ENCODE results near the gene ABCC1.

ABCC1 gene

DNA sequence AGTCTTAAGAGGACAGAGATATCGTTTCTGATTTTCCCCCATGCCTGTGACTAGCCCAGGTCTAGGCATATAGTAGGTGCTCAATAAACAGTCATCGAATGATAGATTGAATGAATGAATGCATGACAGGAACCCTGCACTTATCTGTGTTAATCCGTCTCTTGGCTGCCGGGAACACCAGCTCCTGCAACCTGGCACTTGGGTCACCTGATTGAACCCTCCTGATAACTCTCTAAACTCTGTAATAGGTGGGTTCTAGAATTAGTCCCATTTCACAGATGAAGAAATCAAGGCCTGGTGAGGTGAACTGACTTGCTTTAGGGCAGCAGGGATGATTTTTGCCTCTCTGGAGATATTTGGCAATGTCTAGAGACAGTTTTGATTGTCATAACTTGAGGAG, 43.7 kb downstream of the ABCC1 start:
- TF ChIP-seq, protein P1, sequence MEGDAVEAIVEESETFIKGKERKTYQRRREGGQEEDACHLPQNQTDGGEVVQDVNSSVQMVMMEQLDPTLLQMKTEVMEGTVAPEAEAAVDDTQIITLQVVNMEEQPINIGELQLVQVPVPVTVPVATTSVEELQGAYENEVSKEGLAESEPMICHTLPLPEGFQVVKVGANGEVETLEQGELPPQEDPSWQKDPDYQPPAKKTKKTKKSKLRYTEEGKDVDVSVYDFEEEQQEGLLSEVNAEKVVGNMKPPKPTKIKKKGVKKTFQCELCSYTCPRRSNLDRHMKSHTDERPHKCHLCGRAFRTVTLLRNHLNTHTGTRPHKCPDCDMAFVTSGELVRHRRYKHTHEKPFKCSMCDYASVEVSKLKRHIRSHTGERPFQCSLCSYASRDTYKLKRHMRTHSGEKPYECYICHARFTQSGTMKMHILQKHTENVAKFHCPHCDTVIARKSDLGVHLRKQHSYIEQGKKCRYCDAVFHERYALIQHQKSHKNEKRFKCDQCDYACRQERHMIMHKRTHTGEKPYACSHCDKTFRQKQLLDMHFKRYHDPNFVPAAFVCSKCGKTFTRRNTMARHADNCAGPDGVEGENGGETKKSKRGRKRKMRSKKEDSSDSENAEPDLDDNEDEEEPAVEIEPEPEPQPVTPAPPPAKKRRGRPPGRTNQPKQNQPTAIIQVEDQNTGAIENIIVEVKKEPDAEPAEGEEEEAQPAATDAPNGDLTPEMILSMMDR (IDR thresholded peaks at IDR 0.05; ENCODE audit: low read depth, low read length, missing control alignments), result no peak
- DNase-seq (ENCODE audit: extremely low read depth, low read depth), result no peak
- no peak overlapping the region for H3K4me3 ChIP-seq (replicated peaks; ENCODE audit: low read depth, low read length)

DNA sequence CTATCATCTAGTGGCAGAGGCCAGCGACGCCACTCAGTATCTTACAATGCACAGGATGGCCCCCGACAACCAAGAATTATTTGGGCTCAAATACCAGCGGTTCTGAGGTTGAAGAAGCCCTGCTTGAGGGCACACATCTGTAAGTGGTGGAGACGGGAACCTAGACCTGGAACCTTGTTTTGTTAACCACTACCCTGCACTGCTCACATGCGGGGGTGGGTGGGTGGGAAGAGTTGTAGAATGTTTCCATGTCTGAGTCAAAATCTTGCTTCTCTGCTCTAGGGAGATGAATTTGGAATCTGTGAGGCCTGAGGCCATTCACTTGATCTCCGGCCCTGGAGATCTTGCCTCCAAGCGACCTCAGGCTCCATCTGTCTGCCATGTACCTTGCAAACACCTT, 44.1 kb downstream of the ABCC1 start:
- TF ChIP-seq, protein P1 (IDR thresholded peaks at IDR 0.05; ENCODE audit: low read depth, low read length, missing control alignments), result no peak
- DNase-seq (ENCODE audit: extremely low read depth, low read depth), result no peak
- no peak overlapping the region for H3K4me3 ChIP-seq (replicated peaks; ENCODE audit: low read depth, low read length)

DNA sequence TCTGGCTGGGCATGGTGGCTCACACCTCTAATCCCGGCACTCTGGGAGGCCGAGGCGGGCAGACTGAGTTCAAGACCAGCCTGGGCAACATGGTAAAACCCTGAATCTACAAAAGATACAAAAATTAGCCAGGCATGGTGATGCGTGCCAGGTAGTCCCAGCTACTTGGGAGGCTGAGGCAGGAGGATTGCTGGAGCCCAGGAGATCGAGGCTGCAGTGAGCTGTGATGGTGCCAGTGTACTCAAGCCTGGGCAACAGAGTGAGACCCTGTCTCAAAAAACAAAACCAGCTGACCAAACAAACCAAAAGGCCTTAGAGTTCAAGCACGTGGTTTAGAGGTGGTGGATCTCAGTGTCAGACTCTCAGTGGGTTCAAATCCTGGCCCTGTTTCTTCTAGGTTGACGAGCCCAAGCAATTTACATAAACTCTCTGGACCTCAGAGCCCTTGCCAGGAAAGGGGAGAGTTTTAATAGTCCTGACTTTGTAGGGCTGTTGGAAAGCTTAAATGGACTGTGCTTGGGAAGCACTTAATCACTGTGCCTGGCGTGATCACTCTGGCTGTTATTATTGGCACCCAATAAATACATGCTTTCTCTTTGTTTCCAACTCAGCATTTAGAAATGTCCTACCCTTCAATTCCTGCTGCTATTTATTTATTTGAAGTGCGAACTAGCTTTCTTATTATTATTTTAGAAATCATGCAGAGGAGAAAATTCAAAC, 44.7 kb downstream of the ABCC1 start:
- H3K4me3 ChIP-seq (replicated peaks; ENCODE audit: low read depth, low read length), result no peak overlapping the region
- TF ChIP-seq, protein P1 (IDR thresholded peaks at IDR 0.05; ENCODE audit: low read depth, low read length, missing control alignments), result no peak
- no peak for DNase-seq (ENCODE audit: extremely low read depth, low read depth)

DNA sequence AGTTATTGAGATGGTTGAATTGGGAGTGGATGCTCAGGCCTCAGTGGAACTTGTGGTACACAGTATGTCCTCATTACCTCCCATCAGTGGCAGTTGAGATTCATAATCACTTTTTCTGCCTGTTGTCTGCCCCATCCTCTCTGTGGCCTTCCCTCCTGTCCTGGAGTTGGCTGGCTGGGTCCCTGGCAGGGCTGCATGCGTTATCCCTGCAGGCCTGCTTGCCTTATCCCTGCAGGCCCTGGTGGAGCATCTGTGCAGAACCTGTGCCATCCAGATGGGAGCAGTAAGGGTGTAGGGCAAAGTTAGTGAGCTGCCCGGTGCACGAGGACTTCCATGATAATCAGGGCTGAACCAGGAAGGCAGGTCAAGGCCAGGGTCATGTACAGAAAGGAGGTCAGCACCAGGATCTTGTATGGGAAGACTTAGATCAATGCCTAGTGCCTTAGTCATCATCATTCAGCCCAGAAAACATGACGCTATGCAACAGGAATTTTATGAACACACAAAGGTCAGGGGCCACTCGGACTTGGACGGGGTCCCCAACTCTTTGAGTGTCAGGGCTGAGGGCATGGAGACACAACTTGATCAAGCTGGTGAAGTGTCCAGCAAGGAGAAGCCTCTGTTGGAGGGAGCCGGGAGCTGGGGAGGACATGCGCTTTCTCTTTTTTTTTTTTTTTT, 47.2 kb downstream of the ABCC1 start:
- peak; percentile 87 for DNase-seq (ENCODE audit: extremely low read depth, low read depth)
- H3K4me3 ChIP-seq (replicated peaks; ENCODE audit: low read depth, low read length), result no peak overlapping the region
- TF ChIP-seq, protein P1 (IDR thresholded peaks at IDR 0.05; ENCODE audit: low read depth, low read length, missing control alignments), result peak; percentile 2

DNA sequence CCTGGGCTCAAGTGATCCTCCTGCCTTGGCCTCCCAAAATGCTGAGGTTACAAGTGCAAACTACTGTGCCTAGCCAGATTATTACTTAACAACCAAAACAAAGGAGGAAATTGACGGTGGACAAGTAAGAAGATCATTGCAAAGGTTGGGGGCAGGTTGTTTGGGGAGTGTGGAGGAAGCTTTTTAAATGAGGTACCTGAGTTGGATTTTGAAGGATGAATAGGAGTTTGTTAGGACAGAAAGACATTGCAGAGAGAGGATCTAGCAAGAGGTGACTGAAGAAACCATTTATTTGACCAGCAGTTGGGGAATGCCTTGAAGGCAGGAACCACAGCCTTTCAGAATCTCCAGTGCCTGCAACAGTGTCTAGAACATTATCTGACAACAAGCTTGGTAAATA, 51.3 kb downstream of the ABCC1 start:
- H3K4me3 ChIP-seq (replicated peaks; ENCODE audit: low read depth, low read length), result no peak overlapping the region
- TF ChIP-seq, protein P1 (IDR thresholded peaks at IDR 0.05; ENCODE audit: low read depth, low read length, missing control alignments), result no peak

DNA sequence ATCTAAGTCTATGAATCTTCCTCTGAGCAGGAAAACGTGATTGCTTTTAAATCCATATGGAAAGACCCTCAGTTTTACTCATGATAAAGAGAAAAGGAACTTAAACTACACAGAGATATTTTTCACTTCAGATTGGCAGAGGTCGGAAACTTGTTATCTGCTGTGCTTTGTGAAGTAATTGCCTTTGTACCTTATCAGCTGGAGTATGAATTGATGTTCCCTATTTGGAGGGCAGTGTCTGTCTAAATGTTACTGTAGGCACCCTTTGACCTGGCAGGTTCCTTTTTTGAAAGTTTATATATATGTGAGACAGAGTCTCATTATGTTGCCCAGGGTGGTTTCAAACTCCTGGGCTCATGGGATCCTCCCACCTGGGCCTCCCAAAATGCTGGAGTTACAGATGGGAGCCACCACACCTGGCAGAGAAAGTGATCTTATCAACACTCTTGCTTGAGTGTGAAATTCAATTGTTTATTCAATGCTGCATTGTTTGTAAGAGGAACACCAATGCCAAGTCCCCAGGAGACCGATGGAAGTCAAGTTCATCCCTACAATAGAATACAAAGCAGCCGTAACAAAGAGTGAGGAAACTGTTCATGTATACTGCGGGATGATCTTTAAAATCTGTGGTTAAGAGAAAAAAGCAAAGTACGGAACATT, 52.3 kb downstream of the ABCC1 start:
- TF ChIP-seq, protein P1 (IDR thresholded peaks at IDR 0.05; ENCODE audit: low read depth, low read length, missing control alignments), result no peak
- H3K4me3 ChIP-seq (replicated peaks; ENCODE audit: low read depth, low read length), result no peak overlapping the region
- DNase-seq (ENCODE audit: extremely low read depth, low read depth), result no peak

More for the DNA sequence above, 51.3 kb downstream of the ABCC1 start:
- no peak for DNase-seq (ENCODE audit: extremely low read depth, low read depth)
